GM23248 (cell line): Measurements from ENCODE around the gene KIF25.

Experiments used
- EZH2 ChIP-seq: fragments of 200-600 bp; sonication (generic); IDR thresholded peaks from 2 replicates; pipeline ENCODE4 v1.6.1; 2018; ENCODE audit warnings: antibody characterized with exemption, mild to moderate bottlenecking; ENCODE audit not compliant: insufficient read depth, poor library complexity, severe bottlenecking
- EZH2phosphoT487 ChIP-seq: fragments of 200-600 bp; sonication (generic); IDR thresholded peaks from 2 replicates; pipeline ENCODE4 v1.6.1; 2018; ENCODE audit warnings: antibody characterized with exemption, moderate library complexity, mild to moderate bottlenecking, low read depth; ENCODE audit not compliant: insufficient read depth

DNA sequence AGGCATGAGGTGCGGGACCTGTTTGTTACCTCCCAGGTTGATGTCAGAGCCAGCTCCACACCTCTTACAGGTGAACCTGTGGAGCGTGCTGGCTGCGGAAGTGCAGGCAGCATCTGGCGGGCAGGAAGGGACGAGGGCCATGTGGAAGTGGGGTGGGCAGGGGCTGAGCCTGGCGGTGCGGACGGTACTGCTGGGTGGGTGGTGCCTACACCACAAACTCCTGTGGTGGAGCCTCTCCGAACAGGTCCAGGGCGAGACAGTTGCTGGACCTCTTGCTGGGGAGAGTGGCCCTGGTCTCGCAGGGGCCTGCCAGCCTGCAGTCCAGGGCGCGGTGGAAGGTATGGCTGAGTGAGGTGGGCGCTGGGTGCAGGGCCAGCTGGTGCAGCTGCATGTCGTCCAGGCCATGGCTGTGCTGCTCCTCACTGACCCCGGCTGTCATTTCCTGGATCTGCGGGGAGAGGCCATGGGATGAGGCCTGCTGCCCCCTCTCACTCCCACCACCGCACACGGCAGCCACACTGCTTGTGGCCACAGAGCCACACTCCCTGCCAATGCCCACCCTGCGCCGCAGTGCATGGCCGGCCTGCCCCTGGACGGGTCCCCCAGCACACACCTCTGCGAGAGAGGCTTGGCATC lies 59.5 kb downstream of the KIF25 start:
- no peak for TF ChIP-seq EZH2phosphoT487
- no peak for TF ChIP-seq EZH2
